ENCODE results near the gene TBL3.

GRCh38 chr16:1990101-1990350 is 18.2 kb downstream of the TBL3 start:
- TF ChIP-seq CTCF (IDR thresholded peaks at IDR 0.05), result no peak
- no peak for TF ChIP-seq POLR2A (IDR thresholded peaks at IDR 0.05)
